WERI-Rb-1 (cell line): ENCODE data around the gene XPOT.

Experiments
- DNase-seq: peaks from one replicate; pipeline ENCODE4 v3.0.0-alpha.2; 2020
- H3K27ac ChIP-seq: fragments of 250-450 bp; sonication (Bioruptor Pico); 2 replicates; pipeline ENCODE4 v1.5.1; 2020; ENCODE audit warnings: mild to moderate bottlenecking, moderate library complexity
- H3K27me3 ChIP-seq: fragments of 250-450 bp; sonication (Bioruptor Pico); 2 replicates; pipeline ENCODE4 v1.5.1; 2021; ENCODE audit warnings: mild to moderate bottlenecking, low read depth, moderate library complexity; ENCODE audit not compliant: insufficient read depth, severe bottlenecking
- H3K36me3 ChIP-seq: fragments of 250-450 bp; sonication (Bioruptor Pico); 2 replicates; pipeline ENCODE4 v1.5.1; 2020; ENCODE audit warnings: mild to moderate bottlenecking, moderate library complexity
- H3K4me3 ChIP-seq: 2 replicates; pipeline ENCODE4 v1.5.1; 2011; ENCODE audit warnings: low read depth, mild to moderate bottlenecking, control low read depth, low read length
- H3K9me3 ChIP-seq: fragments of 250-450 bp; sonication (Bioruptor Pico); 2 replicates; pipeline ENCODE4 v1.5.1; 2021; ENCODE audit warnings: mild to moderate bottlenecking, moderate library complexity; ENCODE audit not compliant: severe bottlenecking
- CTCF ChIP-seq: IDR thresholded peaks from 2 replicates; pipeline ENCODE4 v1.5.1; 2011; ENCODE audit warnings: low read depth, mild to moderate bottlenecking, control low read depth, inconsistent platforms, low read length

XPOT gene

GRCh38 chr12:64475518-64475917, 71.3 kb downstream of the XPOT start:
- peaks cover 54% of the 10 kb centered on the region for H3K36me3 ChIP-seq
- H3K4me3 ChIP-seq: no peak overlapping the region
- H3K27ac ChIP-seq: no peak overlapping the region
- no peak for TF ChIP-seq CTCF
- no peak for DNase-seq
- H3K27me3 ChIP-seq: no peaks in the 10 kb centered on the region
- no peaks in the 10 kb centered on the region for H3K9me3 ChIP-seq

- Histone ChIP-seq H3K27me3 (no peaks in the 10 kb centered on the region), H3K27ac (no peak overlapping the region), H3K36me3 (peaks cover 41% of the 10 kb centered on the region), H3K4me3 (no peak overlapping the region), H3K9me3 (no peaks in the 10 kb centered on the region)
- no peak for TF ChIP-seq CTCF
- no peak for DNase-seq
These were observed 72.7 kb downstream of the XPOT start for GRCh38 chr12:64476844-64477243.

GRCh38 chr12:64478661-64479060, 74.5 kb downstream of the XPOT start:
- H3K36me3 ChIP-seq: peaks cover 40% of the 10 kb centered on the region
- TF ChIP-seq CTCF: no peak
- no peak for DNase-seq

GRCh38 chr12:64480148-64480547, 76.0 kb downstream of the XPOT start:
- H3K9me3 ChIP-seq: no peaks in the 10 kb centered on the region
- H3K4me3 ChIP-seq: no peak overlapping the region
- TF ChIP-seq CTCF: no peak
- no peaks in the 10 kb centered on the region for H3K27me3 ChIP-seq
- no peak overlapping the region for H3K27ac ChIP-seq
- no peak for DNase-seq
- H3K36me3 ChIP-seq: peaks cover 31% of the 10 kb centered on the region

More at GRCh38 chr12:64478661-64479060, 74.5 kb downstream of the XPOT start:
- Histone ChIP-seq H3K9me3 (no peaks in the 10 kb centered on the region), H3K27ac (no peak overlapping the region), H3K4me3 (no peak overlapping the region), H3K27me3 (no peaks in the 10 kb centered on the region)

- no peak for TF ChIP-seq CTCF
- Histone ChIP-seq H3K9me3 (no peaks in the 10 kb centered on the region), H3K27me3 (no peaks in the 10 kb centered on the region), H3K36me3 (peaks cover 43% of the 10 kb centered on the region), H3K4me3 (no peak overlapping the region), H3K27ac (no peak overlapping the region)
- no peak for DNase-seq
These were observed 82.5 kb downstream of the XPOT start for GRCh38 chr12:64486657-64487056.

- no peak overlapping the region for H3K27ac ChIP-seq
These were observed 87.5 kb downstream of the XPOT start for GRCh38 chr12:64491718-64492117.

More at GRCh38 chr12:64491718-64492117, 87.5 kb downstream of the XPOT start:
- TF ChIP-seq CTCF: no peak
- peaks cover 53% of the 10 kb centered on the region for H3K36me3 ChIP-seq
- H3K4me3 ChIP-seq: no peak overlapping the region
- no peaks in the 10 kb centered on the region for H3K27me3 ChIP-seq
- DNase-seq: no peak
- no peaks in the 10 kb centered on the region for H3K9me3 ChIP-seq
